HG03159 (cell line): Measurements from ENCODE around the gene CCND3.

Experiments used
- ATAC-seq: cut with Tn5 transposase; IDR thresholded peaks from one replicate; pipeline ENCODE4 v1.9.1; 2021; ENCODE audit warnings: mild to moderate bottlenecking, moderate library complexity; ENCODE audit not compliant: unreplicated experiment

CCND3 gene

DNA sequence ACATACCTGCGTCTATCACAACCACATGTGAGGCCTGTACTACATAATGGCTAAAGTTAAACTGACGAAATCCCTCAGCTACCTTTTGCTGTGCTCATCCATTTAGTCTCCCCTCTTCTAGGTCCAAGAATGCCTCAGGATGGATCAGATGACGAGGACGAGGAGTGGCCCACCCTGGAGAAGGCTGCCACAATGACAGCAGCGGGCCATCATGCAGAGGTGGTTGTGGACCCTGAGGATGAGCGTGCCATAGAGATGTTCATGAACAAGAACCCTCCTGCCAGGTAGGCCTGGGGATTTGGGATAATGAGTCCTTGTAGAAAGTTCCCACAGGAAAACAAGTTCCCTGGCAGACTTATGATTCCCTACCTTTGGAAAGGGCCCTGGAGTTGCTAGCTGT, 14.4 kb downstream of the CCND3 start:
- no peak for ATAC-seq

DNA sequence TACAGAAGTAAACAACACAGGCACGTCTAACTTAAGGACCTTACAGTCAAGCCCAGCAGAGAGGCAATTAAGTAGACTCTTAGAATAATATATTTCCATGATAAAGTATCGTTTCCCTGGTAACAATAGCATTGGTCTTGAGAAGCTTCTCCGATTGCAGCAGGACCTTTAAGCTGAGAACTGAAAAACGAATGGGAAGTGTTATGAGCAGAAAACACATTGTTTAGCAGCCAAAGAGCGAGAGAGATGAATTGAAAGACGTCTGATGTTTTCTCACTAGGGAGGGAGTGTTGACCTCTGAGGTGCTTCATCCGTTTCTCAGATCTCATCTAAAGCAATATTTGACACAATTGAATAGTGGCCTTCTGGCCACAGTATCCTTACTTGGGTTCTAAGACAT, 19.5 kb downstream of the CCND3 start:
- no peak for ATAC-seq

DNA sequence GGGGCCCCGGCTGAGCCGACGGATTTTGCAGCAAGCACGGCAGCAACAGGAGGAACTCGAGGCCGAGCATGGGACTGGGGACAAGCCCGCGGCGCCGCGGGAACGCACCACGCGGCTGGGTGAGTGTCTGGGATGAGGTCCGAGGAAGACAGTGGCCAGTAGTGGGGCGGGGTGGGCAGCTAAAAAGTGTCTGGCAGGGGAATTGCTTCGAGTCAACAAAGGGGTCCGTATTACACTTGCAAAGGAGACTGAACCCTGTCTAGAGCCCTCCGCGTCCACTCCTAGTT, 20.0 kb downstream of the CCND3 start:
- peak; percentile 8 for ATAC-seq

DNA sequence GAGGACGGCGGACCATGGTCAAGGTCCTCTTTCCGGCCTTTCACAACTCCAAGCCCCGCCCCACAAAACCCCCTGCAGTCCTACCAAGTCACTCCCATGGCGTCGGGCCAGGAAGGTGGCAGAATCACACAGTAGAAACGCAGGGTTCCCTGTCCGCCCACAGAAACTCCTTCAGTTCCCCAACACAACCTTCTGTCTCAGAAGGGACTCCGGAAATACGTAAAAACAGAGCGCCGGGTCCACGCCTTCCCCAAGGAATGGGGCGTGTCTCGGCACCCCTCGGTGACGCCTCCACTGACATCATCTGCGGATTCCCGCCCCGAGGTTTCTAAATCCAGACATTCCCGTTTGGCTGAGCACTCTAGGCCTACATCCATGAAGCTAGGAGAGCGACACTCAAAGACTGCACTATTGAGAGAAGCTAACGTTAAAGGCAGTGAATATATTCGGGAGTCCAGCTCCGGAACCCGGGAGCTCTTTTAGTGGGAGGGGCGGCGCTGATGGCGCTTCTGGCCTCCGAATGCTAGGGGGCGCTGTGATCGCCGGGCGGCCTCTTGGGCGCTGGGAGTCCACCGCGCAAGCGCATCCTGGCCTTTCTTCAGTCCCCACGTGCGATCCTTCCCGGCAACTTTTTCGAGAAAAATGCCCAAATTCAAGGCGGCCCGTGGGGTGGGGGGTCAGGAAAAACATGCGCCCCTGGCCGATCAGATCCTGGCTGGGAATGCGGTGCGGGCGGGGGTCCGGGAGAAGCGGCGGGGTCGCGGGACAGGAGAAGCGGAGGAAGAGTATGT, 20.5 kb downstream of the CCND3 start, which contains the start of the genes BYSL and MED20:
TSS of gene BYSL (plus strand) at position 579 of the 791 bp plus-strand sequence. CDS start at position 643, 64 bp downstream.
TSS of gene MED20 (minus strand) at position 219 of the 791 bp plus-strand sequence. CDS start at position 98, 121 bp downstream.
- peak; percentile 93 for ATAC-seq

DNA sequence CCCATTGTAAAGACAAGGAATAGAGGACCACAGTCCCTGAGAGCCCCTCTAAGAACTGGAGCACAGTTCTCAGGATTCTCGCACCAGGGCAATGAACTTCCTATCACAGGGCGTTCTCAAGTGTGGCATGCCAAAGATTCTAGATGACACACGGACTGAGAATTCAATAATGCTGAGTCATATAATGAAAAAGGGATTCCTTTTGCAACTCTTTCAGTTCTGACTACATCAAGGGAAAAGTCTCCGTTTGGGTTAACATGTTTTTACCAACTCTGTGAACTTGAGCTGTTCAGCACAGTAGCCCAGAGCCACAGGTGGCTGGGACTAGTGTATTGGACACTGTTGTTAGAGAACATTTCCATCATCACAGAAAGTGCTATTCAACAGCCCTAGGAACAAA, 24.1 kb downstream of the CCND3 start:
- ATAC-seq = no peak

DNA sequence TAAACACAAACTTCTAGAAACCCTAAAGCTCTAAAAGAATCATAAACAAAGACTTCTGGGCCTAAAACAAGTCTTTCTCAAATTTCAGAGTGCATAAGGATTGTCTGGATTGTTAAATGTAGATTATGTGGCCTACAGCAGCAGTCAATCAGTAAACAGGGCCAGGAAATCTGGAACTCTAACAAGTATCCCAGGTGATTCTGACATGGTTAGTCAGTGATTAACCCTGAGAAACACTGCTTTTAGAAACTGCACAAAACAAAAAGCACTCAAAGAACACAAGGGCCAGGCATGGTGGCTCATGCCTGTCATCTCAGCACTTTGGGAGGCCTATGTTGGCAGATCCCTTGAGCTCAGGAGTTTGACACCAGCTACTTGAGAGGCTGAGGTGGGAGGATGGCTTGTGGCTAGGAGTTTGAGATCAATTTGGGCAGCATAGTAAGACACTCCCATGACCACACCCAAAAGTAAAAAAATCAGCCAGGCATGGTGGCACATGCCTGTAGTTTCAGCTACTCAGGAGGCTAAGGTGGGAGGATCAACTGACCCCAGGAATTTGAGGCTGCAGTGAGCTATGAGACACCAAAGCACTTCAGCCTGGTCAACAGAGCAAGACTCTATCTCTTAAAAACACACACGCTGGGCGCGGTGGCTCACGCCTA, 26.6 kb downstream of the CCND3 start:
- no peak for ATAC-seq

DNA sequence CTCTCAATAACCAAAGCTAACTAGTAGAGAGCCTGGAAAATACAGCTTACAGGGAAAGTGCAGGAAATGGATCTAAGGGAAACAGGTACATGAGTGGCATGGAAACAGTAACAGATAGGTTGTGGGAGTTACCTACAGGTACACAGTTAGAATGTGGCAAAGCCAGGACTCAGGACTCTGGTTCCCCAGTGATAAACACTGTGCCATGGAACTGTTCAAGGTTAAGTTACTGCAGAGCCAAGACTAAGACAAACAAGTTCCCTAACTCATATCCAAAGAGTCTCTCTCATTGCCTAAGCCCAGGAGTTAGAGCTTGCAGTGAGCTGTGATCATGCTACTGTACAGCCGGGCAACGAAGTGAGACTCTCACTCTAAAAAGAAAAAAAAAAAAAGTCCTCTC, 27.3 kb downstream of the CCND3 start:
- ATAC-seq = no peak

DNA sequence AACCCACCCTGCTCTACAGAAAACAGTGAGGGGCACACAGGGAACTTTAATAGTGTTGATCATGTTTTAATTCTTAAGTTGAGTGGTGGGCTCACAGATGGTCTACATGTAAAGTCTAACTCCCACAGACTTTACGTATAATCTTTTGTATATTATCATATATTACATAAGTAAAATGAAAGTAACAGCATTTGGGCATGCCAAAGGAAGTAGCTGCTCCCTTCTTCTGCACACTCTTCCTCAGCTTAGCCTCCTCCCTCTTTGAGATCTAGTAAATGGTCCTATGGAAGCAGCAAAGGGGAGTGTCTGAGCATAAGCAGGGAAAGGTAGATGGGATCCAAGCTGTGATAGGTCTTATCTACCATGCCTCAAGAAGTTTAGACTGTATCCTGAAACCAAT, 31.9 kb downstream of the CCND3 start:
- no peak for ATAC-seq

DNA sequence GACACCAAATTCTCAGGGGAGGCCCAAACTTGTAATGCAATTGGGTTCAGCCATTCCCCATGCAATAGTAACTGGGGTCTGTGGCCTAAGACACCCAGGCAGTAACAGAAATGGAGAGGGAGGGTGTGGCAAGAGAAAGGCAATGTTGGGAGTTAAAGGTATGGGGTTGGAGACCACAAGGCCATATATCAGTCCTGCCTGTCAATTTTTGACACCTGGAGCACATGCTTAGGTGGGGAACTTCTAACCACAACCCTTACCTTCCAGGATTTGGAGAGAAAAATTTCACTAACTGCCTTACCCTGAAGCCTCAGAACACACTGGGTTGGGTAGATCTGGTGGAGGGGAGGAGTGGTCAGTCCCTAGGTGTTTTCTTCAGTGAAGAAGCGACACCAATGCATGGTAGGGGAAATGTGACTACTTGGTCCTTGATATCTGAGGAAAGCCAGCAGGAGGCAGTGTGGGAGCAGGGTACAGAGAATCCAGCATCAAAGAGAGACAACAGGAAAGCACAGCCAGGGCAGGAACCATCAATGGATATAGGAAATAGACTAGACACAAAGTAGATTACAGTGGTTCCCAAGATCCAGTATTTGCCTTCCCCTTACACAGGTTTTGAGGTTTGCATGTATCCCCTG, 39.6 kb downstream of the CCND3 start:
- ATAC-seq = no peak

DNA sequence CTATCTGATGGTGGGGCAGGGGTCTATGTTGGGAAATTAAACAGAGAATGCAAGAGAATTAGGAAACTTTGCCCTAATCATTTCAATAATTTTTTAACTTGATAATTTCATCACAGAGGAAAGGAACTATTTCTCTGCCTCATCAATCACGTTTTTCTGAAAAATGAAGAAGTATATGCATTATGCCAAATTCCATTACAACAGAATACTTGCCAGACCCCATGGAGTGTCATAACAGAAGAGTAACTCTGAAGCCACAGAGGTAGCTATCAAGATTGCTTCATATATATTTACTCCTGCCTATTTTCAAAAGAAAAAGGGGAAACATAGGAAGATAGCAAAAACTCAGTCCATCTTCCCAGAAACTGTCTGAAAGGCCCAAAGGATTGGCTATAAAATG, 40.7 kb downstream of the CCND3 start:
- ATAC-seq = no peak

DNA sequence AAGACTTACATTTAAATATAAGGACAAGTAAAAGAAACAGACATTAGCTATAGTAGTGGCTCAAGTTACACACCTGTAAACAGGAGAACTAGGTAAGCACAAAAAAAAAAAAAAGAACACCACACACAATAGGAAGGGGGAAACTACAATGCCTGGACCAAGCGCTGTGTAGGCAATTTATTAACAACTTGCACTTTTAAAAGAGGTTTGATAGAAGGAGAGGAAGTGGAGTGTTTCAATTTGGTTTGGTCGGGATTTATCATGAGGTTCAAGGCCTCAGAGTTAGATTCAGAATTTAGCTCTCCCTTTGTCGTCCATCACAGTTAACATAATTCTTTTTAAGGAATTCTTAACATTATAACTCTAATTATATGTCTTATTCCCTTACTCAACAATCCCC, 45.3 kb downstream of the CCND3 start:
- ATAC-seq = no peak

DNA sequence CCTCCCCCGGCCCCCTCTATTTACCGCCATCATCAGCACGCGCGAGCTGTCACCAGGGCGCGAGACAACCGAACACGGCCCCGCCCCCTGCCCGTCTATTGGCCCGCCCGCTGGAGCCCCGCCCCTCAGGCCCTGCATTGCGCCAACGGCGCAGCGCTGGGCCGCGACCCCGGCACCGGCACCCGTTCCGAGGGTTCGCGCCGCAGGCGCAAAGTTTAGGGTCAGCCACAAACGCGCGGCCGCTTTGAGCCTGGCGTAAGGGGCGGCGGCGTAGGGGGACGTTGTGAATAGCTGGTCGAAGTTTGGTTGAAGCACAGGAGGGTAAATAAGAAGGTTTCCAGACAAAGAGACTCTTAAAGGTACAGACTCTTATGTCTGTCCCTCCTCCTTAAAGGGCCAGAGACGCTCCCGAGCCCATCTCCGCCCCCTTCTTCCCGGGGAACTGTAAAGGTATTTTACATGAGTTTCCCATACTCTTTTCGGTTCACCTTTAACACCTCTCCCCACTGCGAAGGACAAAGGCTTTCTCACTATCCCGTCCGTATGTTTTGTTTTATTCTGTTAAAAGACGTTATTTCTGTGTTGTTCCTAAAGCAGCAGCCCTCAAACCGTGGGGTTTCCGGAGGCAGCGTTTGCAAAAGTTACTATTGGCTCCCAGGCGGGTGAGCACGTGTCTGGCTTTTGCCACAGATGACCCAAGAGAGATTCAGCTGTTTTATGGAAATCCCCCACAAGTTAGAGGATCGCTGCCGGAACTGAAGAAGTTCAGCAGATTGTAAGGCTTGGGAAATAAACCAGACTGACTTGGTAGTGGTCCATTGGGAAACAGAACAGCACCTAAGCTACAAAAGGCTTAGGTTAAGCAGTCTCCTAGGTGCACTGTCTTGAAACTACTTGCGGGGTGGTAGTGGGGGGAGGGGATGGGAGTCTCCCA, 46.0 kb downstream of the CCND3 start, which contains the start of gene USP49:
TSS of gene USP49 (minus strand) at position 76 of the 934 bp plus-strand sequence. CDS start 88,392 bp downstream, outside the sequence.
- ATAC-seq = peak; percentile 87

DNA sequence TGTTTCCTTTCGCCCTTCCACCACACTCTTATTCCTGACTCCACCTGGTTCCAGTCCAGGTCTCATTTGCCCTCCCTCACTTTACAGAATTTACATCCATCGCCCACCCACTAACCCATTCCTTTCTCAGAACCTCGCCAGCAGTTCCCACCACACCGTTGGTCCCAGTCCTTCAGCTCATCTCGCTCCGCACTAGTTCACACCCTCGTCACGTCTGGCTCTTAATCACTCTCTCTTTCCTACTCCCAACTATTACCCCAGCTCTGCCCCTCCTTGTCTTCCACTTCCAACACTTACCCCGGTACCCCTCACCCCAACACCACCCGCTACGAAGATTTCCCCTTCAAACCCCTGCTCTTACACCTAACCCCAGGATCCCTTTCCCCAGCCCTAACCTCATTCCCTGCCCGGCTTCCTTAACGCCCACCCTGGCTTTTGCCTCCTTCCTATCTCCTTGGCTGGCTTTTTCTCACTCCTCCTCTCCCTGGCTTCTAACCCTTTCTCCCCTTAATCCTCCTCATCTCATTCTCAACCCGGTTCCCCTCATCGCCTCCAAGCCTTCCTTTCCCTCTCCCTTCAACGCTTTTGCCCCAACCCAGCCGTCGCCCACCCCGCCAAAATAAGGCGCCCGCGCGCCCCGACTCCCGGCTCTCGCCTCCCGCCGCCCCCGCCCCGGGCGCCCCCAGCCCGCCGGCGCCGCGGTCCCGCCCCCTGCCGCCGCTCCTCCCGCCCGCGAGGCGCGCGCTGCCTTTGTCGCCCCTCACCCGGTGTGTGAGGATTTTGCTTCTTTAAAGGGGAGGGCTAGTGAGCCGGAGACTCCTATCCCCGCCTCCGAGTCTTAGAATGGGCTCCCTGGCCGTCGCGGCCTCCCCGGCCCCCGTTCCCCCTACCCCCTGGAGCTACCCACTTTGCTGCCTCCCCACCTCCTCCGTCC, 47.0 kb downstream of the CCND3 start:
- ATAC-seq = peak; percentile 28

DNA sequence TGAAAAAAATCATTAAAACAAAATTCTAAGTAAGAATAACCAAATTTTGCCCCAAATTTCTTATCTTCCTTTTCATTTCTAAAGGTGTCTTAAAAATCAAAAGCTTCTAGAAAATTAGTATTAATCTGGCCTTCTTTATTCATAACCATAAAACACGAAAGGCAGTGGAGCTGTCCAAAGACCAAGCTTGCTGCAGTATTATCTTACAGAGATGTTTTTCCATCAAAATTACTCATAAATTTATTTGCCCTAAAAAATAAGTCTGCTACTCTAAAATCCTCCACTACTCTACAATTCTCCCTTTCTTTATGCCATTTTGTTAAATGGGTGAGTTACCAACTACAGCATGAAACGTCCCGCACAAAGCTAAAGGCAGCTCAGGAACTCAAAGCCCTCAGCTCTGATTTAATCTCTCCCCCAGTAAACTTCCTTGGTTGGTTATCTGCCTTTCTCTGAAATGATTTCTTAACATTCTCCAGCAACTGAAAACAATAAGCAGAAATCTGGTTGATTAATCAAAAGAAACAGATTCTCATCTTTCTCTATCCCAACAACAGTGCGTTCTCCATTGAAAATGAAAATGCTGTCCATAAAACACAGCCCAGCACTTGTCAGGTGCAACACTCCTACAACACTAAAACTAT, 48.6 kb downstream of the CCND3 start:
- no peak for ATAC-seq

DNA sequence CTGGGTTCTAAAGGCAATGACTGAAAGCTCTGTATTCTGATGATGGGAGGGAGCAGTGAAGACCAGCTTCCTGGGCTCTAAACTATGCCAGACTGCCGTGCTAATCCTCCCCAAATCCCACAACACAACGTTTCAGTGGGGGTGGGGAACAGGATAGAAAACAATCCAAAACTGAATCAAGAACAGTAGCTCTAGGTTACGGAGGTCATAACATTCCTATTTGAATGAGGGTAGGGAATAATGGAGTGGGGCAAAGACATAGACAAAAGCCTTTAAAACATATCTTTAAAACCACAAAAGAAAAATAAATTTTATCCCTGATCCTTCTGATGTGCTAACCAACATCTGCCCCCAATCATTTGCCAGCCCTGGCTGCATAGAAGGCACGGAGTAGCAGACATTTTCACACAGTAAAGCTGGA, 54.3 kb downstream of the CCND3 start:
- ATAC-seq = no peak

DNA sequence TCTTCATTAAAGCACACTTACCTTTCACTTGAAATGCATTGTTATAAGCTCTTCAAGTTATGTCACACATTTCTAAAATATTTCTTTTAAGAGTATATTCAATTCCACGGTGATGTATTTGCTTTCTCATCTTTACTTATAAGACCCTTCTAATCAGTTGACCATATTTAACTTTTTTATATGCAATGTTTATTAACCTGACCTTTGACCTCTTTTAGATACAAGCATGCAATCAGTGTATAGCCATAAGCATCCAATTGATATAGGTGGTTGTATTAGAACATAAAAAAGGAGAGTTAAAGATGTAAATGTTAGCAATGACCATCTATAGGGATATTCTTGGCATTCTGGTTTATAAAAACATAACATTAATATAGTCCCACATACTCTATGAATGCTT, 55.7 kb downstream of the CCND3 start:
- ATAC-seq = no peak

DNA sequence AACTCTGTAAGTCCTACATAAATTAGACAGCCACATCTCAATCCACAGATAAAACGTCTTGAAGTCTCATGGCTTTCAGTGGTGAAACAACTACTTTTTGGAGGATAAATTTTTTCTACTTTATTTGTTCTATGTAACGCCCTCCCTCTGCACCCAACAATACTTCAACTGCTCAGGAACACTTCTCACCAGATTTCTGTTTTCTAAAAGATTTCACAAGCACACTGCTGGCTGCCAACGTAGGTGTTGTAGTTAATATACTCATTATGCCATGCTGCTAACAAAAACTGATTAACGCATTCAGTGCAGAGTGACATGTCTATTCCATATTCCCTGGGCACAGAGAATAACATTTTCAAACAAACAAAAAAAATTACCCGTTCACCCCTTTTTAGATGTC, 56.7 kb downstream of the CCND3 start:
- ATAC-seq = no peak
